Measurements from ENCODE around the gene HOXA3.

The HOXA3 gene

GRCh38 chr7:27189295-27189996, 37.1 kb upstream of the HOXA3 start:
- DNase-seq: peak; percentile 18

GRCh38 chr7:27188386-27189294, 36.3 kb upstream of the HOXA3 start:
- DNase-seq: no peak

- DNase-seq: no peak
These were observed 35.3 kb upstream of the HOXA3 start for GRCh38 chr7:27187475-27188385.

- DNase-seq: no peak
These were observed 34.5 kb upstream of the HOXA3 start for GRCh38 chr7:27186668-27187474.

DNA sequence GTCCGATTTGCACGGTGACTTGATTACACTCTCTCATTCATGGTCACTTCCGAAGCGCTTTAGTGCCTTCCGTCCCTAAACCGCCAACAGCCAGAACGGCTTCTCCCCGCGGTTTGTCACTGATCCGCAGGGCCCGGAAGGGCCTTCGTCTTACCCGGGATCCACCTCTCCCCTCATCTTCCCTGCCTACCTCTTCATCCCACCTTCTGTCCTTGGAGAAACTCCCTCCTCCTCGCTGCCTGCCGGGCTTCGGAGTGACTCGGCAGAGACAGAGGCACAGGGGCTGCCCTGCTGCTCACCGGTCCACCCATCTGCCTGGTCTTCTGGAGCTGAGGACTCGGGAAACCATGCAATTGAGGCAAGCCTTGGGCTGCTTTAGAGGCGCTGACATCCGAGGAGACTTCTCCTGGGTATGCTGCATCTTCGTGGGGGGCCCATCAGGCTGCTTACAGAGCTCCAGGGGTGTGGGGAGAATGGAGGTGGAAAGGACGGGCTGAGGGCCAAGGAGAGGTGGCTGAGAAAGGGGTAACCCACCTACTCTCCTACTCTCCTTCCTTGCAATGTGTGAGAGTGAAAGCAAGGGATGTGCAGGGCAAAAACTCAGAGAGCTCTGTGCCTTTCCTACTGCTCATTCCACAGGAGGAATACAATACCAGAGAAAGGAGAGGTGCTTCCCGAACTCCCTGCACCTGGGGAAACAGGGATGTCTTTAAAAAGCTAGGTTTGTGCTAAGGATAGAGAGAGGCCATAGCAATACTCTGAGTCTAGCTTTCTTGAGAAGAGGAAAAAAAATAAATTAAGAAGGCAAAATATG, 33.7 kb upstream of the HOXA3 start:
- no peak for DNase-seq

DNA sequence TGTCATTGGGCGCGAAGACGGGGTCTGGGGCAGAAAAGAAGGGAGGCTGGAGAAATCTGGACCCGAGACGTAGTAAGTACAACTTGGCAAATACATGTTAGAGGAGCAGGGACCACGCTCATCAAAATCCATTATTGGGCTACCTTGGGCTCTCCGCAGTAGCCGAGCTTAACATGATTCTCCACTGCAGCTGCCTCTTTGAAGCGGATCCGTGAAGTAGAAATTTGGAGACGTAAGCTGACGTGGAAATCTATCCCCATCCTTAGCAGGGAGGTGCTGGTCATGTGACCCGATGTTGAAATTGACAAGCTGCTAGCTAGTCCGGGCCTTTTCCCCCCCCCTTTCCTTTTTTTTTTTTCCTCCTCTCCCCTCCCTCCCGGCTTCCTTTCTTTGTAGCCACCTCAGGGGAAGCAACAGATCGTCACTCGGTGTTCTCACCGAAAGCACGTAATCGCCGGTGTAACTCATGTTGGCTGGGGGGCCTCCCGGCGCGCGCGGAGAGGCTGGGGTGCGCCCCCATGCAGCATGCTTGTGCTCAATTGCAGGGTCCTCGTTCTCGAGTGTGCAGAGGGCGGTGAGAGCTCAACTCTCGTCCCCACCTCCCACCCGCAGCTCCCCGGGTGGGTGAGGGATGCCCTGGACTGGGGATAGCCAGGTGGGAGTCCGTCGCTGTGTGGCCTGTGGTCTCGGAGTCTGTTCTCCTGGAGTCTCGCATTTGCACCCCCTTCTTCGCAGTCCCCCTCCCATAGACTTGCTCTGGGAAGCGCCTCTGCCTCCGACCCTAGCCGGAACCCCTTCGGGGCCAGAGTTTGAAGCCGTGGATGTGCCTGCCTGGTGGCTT, 32.9 kb upstream of the HOXA3 start, which contains the start of gene HOXA11:
Gene HOXA11 (minus strand): TSS at position 220 of the 841 bp plus-strand sequence. CDS start 88 bp downstream, at position 132.
- DNase-seq: peak; percentile 72

DNA sequence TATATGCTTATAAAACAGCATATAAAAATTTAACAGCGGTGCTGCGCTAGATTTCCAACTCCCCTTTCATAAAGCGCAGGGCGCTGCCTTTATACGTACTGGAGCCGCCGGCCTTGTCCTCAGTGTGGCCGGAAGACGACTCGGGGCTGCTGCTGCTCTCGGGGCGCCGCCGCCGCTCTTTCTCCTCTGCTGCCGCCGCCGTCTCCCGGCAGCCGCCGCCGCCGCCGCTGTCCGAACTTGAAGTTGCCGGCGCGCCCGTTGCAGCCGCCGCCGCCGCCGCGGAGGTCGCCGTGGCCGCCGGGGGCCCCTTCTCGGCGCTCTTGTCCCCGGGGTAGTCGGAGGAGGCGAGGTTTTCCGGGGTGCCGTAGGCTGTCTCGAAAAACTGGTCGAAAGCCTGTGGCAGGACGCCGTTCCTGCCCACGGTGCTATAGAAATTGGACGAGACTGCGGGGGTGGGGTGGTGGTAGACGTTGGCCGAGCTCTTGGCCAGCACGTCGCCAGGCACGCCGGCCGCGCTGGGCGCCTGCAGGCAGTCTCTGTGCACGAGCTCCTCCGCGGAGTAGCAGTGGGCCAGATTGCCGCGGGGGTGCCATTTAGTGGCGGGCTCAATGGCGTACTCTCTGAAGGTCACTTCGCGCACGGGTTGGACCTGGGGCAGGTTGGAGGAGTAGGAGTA, 32.1 kb upstream of the HOXA3 start:
- DNase-seq: peak; percentile 26

DNA sequence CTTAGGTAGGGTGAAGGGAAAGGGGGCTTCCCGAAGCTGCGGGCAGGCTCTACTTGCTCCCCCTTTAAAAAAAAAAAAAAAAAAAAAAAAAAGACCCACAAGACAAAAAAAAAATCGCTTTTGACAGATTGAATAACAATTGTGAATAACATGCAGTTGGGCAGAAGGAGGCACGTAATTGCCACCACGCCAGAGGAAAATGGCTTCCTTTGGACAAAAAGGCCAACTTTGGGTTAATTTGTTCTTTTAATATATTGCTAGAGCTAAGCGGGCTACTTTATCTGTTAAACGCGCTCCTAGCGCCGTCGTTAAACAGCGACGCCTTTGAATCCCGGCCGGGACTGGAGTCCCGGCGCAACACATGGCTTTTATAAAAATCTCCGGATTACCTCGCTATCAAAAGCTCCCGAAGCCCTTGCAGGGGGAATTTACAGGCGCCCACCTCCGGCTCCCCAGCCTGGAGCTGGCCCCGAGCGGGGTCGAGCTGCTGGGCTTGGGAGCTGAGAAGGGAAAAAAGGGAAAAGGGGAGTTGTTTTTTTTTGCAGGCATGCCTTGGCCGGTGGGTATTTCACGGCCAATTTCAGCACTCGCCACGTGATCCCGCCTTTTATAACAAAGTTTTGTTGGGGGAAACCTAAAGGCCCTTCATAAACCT, 31.4 kb upstream of the HOXA3 start:
- no peak for DNase-seq

DNA sequence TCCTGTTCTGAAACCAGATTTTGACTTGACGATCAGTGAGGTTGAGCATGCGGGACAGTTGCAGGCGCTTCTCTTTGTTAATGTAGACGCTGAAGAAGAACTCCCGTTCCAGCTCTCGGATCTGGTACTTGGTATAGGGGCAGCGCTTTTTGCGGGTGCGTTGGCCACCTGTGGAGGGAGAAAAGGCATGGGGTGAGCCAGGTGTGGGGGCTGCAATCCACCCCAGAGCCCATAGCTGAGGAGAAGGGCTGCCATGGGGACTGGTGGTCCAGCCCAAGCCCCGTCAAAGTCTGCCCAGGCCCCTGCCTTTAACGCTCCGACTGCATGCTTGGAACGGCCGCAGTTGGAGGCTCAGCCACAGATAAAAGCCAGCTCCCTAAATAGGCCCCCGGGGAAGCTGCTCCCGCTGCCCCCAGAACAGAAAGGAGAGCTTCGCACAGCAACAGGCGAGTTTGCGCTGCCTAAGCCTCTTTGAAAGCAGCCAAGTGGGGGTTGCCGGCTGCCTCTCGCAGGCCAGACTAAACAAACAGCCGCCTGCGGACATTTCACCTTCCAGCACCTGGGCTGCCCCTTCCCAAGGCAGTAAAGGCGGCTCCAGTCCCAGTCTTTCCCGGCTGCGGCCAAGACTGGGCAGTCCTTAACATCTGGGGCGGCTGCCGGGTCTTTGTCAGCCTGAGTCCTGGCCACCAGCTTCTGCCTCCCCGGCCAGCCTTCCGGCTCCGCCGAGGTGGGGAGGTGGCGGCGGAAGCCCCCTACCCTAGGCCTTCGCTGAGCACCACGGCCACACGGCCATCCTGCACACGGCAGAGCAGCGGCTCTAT, 30.7 kb upstream of the HOXA3 start:
- DNase-seq: no peak

- no peak for DNase-seq
These were observed 30.0 kb upstream of the HOXA3 start for GRCh38 chr7:27182285-27182841.

- DNase-seq: no peak
These were observed 29.5 kb upstream of the HOXA3 start for GRCh38 chr7:27181795-27182275.

GRCh38 chr7:27180431-27181420, 28.3 kb upstream of the HOXA3 start:
- no peak for DNase-seq

GRCh38 chr7:27179503-27180430, 27.4 kb upstream of the HOXA3 start:
- DNase-seq: peak; percentile 57

DNA sequence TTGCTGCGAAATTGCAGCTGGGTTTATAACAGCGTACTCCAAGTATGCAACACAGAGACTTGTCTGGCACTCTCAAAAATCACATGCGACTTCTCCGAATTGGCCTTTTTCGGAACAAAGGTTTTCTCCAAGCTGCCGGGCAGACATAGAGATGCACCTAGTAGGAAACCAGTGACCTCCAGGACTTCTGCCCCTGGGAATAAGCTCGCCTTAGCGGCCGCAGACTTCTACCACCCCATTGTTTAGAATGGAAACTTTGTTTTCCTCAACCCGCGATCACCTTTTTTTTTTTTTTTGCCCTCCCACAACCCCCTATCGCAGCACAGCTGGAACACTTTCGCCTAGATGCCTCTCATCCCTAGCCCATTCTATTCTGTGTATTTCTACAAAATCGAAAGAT, 26.6 kb upstream of the HOXA3 start:
- no peak for DNase-seq

DNA sequence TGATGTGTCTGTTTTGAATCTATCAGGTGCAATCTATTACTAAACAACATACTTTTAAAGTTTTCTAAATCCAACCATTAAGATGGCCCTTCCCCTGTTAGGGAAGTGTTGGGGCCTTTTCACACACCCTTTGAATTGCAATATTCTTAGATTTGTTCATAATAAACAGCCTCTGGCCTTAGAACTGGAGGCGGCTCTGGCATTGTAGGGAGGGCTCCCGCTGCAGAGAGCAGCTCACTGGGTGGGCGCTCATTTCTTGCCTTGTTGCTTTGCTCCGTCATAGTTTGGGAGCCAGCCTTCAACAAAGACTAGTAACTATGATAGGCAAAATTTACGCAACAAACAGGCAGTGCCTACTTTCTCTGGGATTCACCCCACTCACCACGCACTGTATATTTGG, 26.0 kb upstream of the HOXA3 start:
- DNase-seq: no peak

Measured in DMS153 (cell line).